Hepatocyte (in vitro differentiated cells): Measurements from ENCODE around the gene TMEM87A.

Experiments used
- EZH2 ChIP-seq: fragments of 200-600 bp; sonication (generic); IDR thresholded peaks from 2 replicates; pipeline ENCODE4 v1.6.1; 2016; ENCODE audit warnings: antibody characterized with exemption, mild to moderate bottlenecking, borderline replicate concordance
- TF ChIP-seq, protein P1 (sequence below): fragments of 200-600 bp; sonication (generic); IDR thresholded peaks from 2 replicates; pipeline ENCODE4 v1.5.1; 2016; ENCODE audit warnings: antibody characterized with exemption, mild to moderate bottlenecking; ENCODE audit not compliant: poor library complexity

DNA sequence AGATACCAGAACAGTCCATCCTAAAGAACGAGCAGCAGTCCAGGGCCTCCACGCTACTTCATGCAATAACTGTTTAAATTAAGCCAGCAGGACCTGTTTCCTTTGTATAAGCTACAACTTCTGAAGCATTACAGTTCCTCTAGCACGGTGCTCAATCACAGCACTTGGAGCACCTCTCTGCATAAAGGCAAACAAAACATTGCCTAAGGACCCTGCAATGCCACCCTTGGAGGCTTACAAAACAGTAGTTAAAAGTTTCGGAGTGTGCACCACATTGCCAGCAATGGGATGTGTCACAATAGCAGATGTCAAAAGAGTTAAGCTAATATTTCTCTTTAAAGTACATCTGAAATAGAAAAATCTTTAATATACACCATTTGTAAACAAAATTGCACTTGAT is 62.5 kb downstream of the TMEM87A start:
- TF ChIP-seq, protein P1, sequence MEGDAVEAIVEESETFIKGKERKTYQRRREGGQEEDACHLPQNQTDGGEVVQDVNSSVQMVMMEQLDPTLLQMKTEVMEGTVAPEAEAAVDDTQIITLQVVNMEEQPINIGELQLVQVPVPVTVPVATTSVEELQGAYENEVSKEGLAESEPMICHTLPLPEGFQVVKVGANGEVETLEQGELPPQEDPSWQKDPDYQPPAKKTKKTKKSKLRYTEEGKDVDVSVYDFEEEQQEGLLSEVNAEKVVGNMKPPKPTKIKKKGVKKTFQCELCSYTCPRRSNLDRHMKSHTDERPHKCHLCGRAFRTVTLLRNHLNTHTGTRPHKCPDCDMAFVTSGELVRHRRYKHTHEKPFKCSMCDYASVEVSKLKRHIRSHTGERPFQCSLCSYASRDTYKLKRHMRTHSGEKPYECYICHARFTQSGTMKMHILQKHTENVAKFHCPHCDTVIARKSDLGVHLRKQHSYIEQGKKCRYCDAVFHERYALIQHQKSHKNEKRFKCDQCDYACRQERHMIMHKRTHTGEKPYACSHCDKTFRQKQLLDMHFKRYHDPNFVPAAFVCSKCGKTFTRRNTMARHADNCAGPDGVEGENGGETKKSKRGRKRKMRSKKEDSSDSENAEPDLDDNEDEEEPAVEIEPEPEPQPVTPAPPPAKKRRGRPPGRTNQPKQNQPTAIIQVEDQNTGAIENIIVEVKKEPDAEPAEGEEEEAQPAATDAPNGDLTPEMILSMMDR = no peak
- no peak for TF ChIP-seq EZH2
